Measurements from ENCODE around the gene GCN1. TPM values are rescaled to one million over a fixed set of nuclear protein-coding genes. Genes with fewer than 3 reads are reported as not detected.

Gene GCN1
- total RNA-seq, 1 experiment from 2014 or later: 107 TPM

GRCh38 chr12:120118321-120119061 is 76.0 kb downstream of the GCN1 start:
- peak; percentile 68 for DNase-seq (ENCODE audit: low read depth)

DNA sequence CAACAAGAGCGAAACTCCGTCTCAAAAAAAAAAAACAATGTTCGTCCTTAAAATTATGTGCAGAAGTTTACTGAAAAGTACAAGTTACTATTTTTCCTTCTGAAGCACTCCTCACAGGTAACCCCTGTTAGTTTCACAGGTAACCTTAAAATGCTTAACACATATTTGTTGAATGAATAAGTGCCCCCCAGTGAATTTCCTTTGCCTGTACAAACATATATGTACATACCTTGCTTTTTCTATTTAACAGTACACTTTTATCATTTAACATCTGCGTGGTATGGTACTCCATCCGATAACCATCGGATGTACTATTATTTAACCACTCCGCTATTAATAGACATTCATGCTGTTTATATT is 76.6 kb downstream of the GCN1 start:
- DNase-seq (ENCODE audit: low read depth): no peak

DNA sequence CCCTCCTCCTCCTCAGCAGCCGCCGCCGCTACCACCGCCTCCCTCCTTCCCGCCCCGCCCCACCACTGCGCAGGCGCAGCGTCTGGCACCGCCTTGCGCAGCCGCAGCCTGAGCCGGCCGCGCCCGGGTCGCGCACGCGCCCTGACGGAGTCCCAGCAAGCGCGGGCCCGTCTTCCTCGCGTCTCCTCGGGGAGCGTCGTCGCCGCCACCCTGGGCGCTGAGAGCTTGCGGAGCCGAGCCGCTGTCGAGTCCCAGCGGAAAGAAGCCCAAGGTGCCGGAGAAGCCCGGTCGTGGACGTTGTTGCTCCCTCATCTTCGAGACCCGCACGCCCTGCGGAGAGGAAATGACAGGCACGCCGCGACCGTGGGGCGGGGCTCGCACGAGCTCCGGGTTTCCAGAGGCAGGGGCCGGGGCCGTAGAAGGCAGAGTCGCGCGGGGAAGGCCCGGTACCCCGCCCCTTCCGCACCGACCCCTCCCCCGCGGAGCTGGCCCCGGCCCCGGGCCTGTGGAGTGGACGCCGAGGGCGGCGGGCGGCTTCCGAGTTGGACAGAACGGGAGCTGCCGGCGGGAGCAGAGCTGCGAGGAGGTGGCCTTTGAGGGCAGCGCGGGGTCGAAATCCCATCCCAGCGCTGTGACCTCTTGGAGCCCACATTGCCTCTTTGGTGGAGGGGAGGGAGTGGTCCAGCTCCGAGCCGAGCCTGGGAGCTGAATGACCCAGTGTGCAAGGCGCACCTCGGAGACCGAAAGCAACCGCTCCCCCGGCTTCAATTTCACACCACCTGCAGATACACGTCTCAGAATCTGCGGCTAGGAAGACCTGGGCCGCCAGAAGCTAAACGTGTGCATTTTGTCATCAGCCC is 77.5 kb downstream of the GCN1 start:
- DNase-seq (ENCODE audit: low read depth): peak; percentile 90

DNA sequence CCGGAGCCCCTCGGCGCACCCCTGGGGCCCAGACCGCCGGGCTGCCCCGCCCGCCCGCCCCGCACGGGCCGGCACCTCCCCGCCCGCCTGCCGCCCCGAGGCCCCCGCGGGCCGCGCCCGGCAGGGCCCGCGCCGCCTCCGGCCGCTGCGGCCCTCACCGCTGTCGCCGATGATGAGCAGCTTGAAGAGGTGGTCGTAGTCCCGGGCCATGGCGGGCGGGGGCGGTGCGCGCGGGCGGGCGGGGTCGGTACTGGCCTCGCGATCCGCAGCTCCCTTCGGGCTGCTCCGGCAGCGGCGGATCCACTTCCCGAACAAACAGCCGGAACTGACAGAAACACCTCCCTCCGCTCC is 78.1 kb downstream of the GCN1 start, which contains the start of gene RAB35:
Gene RAB35, minus strand, starts transcription at position 313 of the 351 bp plus-strand sequence. Its CDS starts 103 bp downstream, at position 210.
- DNase-seq (ENCODE audit: low read depth): no peak

- peak; percentile 39 for DNase-seq (ENCODE audit: low read depth)
These were observed 78.6 kb downstream of the GCN1 start for GRCh38 chr12:120115692-120116440.

DNA sequence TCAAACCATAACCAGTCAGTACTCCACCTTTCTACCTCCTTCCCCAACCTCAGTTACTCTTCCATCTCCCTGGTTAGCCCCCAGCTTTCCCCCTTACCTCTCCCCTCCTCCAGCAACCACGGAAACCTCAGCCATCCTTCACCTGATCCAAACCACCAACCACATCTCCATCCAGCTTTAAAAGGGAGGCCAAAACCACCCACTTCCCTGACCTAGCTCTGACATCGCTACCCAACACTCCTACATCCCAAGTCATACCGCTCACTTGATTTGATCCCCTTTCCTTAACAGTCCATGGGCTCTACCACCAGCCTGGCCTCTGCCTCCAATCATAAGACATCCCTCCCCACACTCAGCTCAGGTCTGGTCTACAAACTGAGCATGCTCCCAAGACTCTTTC is 79.4 kb downstream of the GCN1 start:
- DNase-seq (ENCODE audit: low read depth): no peak

- DNase-seq (ENCODE audit: low read depth): no peak
These were observed 83.7 kb downstream of the GCN1 start for GRCh38 chr12:120110550-120111501.

GRCh38 chr12:120109570-120110267 is 84.8 kb downstream of the GCN1 start:
- no peak for DNase-seq (ENCODE audit: low read depth)

DNA sequence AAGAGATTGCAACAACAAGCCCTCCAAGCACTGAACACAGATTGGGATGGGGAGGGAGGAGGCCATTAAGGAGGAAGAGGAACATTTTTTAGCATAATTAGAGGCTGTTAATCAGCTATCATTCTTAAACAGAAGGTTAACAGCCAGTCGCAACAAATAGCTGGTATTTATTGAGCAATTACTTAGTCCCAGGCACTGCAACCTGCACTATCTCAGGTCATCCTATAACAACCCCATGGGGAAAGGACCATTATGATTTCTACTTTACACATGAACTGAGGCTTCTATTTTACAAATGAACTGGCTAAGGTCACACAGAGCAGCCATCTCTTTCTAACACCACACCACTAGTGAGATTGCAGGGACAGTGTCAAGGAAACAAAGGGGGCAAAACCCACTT is 88.4 kb downstream of the GCN1 start:
- DNase-seq (ENCODE audit: low read depth): no peak

GRCh38 chr12:120103371-120103770 is 91.1 kb downstream of the GCN1 start:
- DNase-seq (ENCODE audit: low read depth): no peak

GRCh38 chr12:120103044-120103338 is 91.5 kb downstream of the GCN1 start:
- DNase-seq (ENCODE audit: low read depth): no peak

- no peak for DNase-seq (ENCODE audit: low read depth)
These were observed 92.1 kb downstream of the GCN1 start for GRCh38 chr12:120102189-120103043.

GRCh38 chr12:120101617-120102016 is 92.9 kb downstream of the GCN1 start:
- no peak for DNase-seq (ENCODE audit: low read depth)

- no peak for DNase-seq (ENCODE audit: low read depth)
These were observed 93.3 kb downstream of the GCN1 start for GRCh38 chr12:120101182-120101581.

DNA sequence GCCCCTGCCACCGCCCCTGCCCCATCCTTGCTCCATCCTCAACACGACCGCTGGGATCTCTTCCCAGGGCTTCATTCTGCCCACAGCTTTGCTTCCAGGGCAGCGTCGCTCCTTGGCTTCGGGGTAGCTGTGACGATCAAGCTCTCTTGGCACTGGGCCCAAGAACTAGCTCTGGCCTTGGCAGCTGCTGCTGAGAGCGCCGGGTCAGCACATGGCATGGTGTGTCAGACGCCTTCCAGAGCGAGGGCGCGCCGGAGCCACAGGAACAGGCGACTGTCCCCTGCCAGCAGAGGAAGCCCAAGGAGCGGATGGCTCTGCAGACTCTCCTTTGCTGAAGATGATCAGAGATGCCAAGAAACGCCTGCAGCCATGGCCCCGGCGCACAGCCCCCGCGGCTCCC is 93.9 kb downstream of the GCN1 start:
- DNase-seq (ENCODE audit: low read depth): no peak

GRCh38 chr12:120099738-120100137 is 94.8 kb downstream of the GCN1 start:
- DNase-seq (ENCODE audit: low read depth): no peak

DNA sequence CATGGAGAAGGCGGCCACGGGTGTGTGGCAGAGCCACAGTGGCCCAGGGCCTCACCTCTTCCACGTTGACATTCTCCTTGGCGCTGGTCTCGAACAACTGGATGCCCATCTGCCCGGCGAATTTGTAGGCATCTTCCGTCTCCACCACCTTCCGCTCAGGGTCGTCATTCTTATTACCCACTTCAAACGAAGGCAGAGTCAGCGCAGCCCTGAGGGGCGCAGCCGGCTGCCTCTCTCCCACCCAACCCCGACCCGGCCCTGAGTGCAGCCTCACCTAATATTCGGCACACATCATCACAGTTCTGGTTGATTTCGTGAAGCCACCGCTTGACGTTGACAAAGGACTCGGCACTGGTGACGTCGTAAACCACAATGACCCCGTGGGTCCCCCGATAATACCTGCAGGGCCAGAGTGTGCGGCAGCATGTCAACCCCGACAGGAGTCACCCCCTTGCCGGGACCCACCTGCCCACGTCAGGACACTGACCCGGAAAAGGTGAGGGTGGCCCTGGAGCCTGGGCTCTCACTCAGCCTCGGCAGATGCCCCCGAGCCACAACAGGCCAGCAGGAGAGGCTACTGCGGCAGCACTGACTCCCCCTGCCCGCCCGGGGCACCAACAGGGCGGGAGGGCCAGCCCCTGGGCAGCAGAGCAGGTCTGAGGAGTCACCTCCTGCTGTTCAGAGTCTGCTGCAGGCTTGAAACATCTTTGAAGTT is 95.6 kb downstream of the GCN1 start:
- DNase-seq (ENCODE audit: low read depth): no peak

DNA sequence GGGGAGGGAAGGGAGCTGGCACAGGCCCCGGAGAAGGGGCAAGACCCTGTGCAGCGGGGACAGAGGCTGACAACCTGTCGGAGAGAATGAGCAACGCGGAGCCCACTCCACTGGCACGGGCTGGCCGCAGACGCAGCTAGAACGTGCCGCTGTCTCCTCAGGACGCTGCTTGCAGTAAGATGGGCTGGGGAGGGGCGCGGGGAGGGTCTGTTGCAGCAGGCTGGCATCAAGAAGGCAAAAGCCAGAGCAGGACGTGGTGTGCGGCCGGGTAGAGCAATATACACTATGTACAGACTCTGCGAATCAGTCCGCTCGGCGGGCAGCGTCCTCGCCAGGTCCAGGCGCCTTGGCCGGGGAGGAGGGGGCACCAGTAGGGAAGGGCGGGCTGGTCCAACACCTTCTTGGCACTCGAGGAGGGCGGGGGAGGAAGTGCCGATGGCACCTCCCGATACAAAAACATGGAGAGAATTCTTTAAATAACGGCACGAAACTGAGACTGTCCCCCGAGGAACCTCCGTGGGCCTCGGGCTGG is 97.8 kb downstream of the GCN1 start:
- DNase-seq (ENCODE audit: low read depth): no peak

GRCh38 chr12:120095736-120096135 is 98.8 kb downstream of the GCN1 start:
- no peak for DNase-seq (ENCODE audit: low read depth)

Measured in HT1080 (cell line).